Measurements from ENCODE around the gene ANO2.

- TF ChIP-seq SUZ12 (IDR thresholded peaks at IDR 0.05; ENCODE audit: extremely low read depth, insufficient read depth, insufficient read length) = no peak
- no peak for TF ChIP-seq YY1 (IDR thresholded peaks at IDR 0.05; ENCODE audit: insufficient read depth, insufficient read length)
Observed at GRCh38 chr12:5888816-5889315, 56.2 kb downstream of the ANO2 start.
